Glutamatergic neuron (in vitro differentiated cells): Measurements from ENCODE around the gene TSHZ1. TPM values are rescaled to one million over a fixed set of nuclear protein-coding genes. Genes with fewer than 3 reads are reported as not detected.

Experiments
- DNase-seq: peaks from one replicate; pipeline ENCODE4 v3.0.0; 2022
- H3K27ac Mint-ChIP-seq: one replicate; pipeline ENCODE4 v1.8.0; 2020; ENCODE audit warnings: mild to moderate bottlenecking, mixed read lengths, inconsistent platforms; ENCODE audit not compliant: unreplicated experiment
- H3K27me3 Mint-ChIP-seq: one replicate; pipeline ENCODE4 v1.8.0; 2020; ENCODE audit warnings: mild to moderate bottlenecking, moderate library complexity, mixed read lengths, inconsistent platforms; ENCODE audit not compliant: unreplicated experiment
- H3K36me3 Mint-ChIP-seq: one replicate; pipeline ENCODE4 v1.8.0; 2020; ENCODE audit warnings: mild to moderate bottlenecking, mixed read lengths, inconsistent platforms; ENCODE audit not compliant: unreplicated experiment
- H3K4me1 Mint-ChIP-seq: one replicate; pipeline ENCODE4 v1.8.0; 2020; ENCODE audit warnings: mild to moderate bottlenecking, low read depth, mixed read lengths, inconsistent platforms; ENCODE audit not compliant: unreplicated experiment
- H3K4me3 Mint-ChIP-seq: one replicate; pipeline ENCODE4 v1.8.0; 2020; ENCODE audit warnings: mild to moderate bottlenecking, mixed read lengths, inconsistent platforms; ENCODE audit not compliant: unreplicated experiment
- H3K9me3 Mint-ChIP-seq: one replicate; pipeline ENCODE4 v1.8.0; 2020; ENCODE audit warnings: mild to moderate bottlenecking, moderate library complexity, mixed read lengths, inconsistent platforms; ENCODE audit not compliant: unreplicated experiment
- CTCF ChIP-seq: fragments of 200-600 bp; sonication (generic); IDR thresholded peaks from one replicate; pipeline ENCODE4 v1.5.0; 2021; ENCODE audit not compliant: partially characterized antibody, unreplicated experiment
- total RNA-seq: library from RNA; stranded (reverse); fragmentation: NEBNext Ultra II Directional; extraction: Animal tissue kit (Norgen Biotek cat#: 25700); gene quantifications from one replicate; pipeline ENCODE4 v1.2.1, GENCODE V29; 2021; ENCODE audit not compliant: unreplicated experiment

Gene TSHZ1
- total RNA-seq, 1 donor from 2014 or later: 5.3 TPM

- Mint-ChIP-seq H3K4me1 (no peaks in the 10 kb centered on the region), H3K4me3 (no peak overlapping the region), H3K27me3 (peaks cover 1% of the 10 kb centered on the region), H3K27ac (no peak overlapping the region), H3K9me3 (no peaks in the 10 kb centered on the region), H3K36me3 (no peaks in the 10 kb centered on the region)
- TF ChIP-seq CTCF: no peak
- DNase-seq: no peak
Measured at GRCh38 chr18:75249672-75250470, 39.3 kb downstream of the TSHZ1 start.

- Mint-ChIP-seq H3K4me3 (no peak overlapping the region), H3K9me3 (no peaks in the 10 kb centered on the region), H3K4me1 (no peaks in the 10 kb centered on the region), H3K36me3 (no peaks in the 10 kb centered on the region), H3K27me3 (no peaks in the 10 kb centered on the region), H3K27ac (no peak overlapping the region)
- DNase-seq: no peak
- TF ChIP-seq CTCF: no peak
Measured at GRCh38 chr18:75250471-75250821, 39.8 kb downstream of the TSHZ1 start.

GRCh38 chr18:75251466-75251865 is 40.9 kb downstream of the TSHZ1 start:
- no peak for TF ChIP-seq CTCF
- no peaks in the 10 kb centered on the region for H3K36me3 Mint-ChIP-seq
- no peak overlapping the region for H3K27ac Mint-ChIP-seq
- H3K4me1 Mint-ChIP-seq: no peaks in the 10 kb centered on the region
- no peak for DNase-seq
- H3K9me3 Mint-ChIP-seq: no peaks in the 10 kb centered on the region
- no peak overlapping the region for H3K4me3 Mint-ChIP-seq
- H3K27me3 Mint-ChIP-seq: no peaks in the 10 kb centered on the region

- no peak for TF ChIP-seq CTCF
- H3K27ac Mint-ChIP-seq: no peak overlapping the region
- DNase-seq: no peak
- no peaks in the 10 kb centered on the region for H3K9me3 Mint-ChIP-seq
- H3K4me3 Mint-ChIP-seq: no peak overlapping the region
- H3K27me3 Mint-ChIP-seq: peaks cover 2% of the 10 kb centered on the region
- H3K4me1 Mint-ChIP-seq: no peaks in the 10 kb centered on the region
- no peaks in the 10 kb centered on the region for H3K36me3 Mint-ChIP-seq
Measured at GRCh38 chr18:75252136-75252535, 41.5 kb downstream of the TSHZ1 start.

- H3K36me3 Mint-ChIP-seq: no peaks in the 10 kb centered on the region
- no peak for DNase-seq
- H3K4me1 Mint-ChIP-seq: peaks cover 3% of the 10 kb centered on the region
- peaks cover 2% of the 10 kb centered on the region for H3K27me3 Mint-ChIP-seq
- TF ChIP-seq CTCF: no peak
- H3K4me3 Mint-ChIP-seq: no peak overlapping the region
- no peaks in the 10 kb centered on the region for H3K9me3 Mint-ChIP-seq
- no peak overlapping the region for H3K27ac Mint-ChIP-seq
Measured at GRCh38 chr18:75253043-75253442, 42.4 kb downstream of the TSHZ1 start.
